Right lobe of liver (tissue), 4 donors: ENCODE data around the gene XKR3.
A peak's percentile ranks its signal among the peaks of the same experiment; 100 is the strongest.

ENCODE experiments used
- POLR2A ChIP-seq: fragments of 450-650 bp; IDR thresholded peaks from one replicate; pipeline ENCODE4 v1.6.1; 2017; ENCODE audit warnings: antibody characterized with exemption, mild to moderate bottlenecking
- TF ChIP-seq, protein P1 (sequence below), 4 donors: fragments of 200-600 bp in 3 of 4; fragments of 450-650 bp in 1 of 4; IDR thresholded peaks; one replicate each; pipeline versions ENCODE4 v1.5.1 to v1.8.0; 2016 to 2022; ENCODE audit warnings: antibody characterized with exemption in 4 of 4, mild to moderate bottlenecking in 2 of 4
- donor health status: DM: no; HTN: no; CAD: no.
- donor health status: DM: no; HTN: no; CAD: no.
- donor health status: DM: no; HTN: yes; CAD: no.

DNA sequence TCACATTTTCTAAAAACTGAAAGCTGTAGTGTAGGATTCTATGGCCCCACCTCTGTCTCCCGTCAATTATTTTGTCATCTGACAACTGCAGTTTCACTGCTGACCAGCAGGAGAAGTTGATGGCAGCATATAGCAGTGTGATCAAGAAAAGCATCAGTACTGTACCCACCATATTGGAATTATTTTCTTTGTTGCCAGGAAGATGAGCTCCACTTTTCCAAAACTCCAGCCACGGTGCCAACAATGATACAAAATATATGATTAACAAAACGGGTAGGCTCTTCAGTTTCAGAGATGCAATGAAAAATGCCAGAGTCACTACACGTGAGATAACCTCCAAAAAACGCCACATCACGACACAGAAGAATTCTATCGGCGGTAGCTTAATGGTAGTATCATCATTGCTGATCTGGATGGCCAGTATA is 41.3 kb downstream of the XKR3 start:
- TF ChIP-seq POLR2A = no peak
- TF ChIP-seq, protein P1, sequence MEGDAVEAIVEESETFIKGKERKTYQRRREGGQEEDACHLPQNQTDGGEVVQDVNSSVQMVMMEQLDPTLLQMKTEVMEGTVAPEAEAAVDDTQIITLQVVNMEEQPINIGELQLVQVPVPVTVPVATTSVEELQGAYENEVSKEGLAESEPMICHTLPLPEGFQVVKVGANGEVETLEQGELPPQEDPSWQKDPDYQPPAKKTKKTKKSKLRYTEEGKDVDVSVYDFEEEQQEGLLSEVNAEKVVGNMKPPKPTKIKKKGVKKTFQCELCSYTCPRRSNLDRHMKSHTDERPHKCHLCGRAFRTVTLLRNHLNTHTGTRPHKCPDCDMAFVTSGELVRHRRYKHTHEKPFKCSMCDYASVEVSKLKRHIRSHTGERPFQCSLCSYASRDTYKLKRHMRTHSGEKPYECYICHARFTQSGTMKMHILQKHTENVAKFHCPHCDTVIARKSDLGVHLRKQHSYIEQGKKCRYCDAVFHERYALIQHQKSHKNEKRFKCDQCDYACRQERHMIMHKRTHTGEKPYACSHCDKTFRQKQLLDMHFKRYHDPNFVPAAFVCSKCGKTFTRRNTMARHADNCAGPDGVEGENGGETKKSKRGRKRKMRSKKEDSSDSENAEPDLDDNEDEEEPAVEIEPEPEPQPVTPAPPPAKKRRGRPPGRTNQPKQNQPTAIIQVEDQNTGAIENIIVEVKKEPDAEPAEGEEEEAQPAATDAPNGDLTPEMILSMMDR (IDR thresholded peaks at IDR 0.05) = peak in 3 of 4 donors; percentile 23 to 27 (median 24)
